HepG2 (cell line): ENCODE measurements around the gene UBL7. TPM values are rescaled to one million over a fixed set of nuclear protein-coding genes. Genes with fewer than 3 reads are reported as not detected.
A peak's percentile ranks its signal among the peaks of the same experiment; 100 is the strongest.

ENCODE experiments used
- DMAP1 ChIP-seq: IDR thresholded peaks from 2 replicates; pipeline ENCODE4 v1.6.1; 2016
- DPF2 ChIP-seq: sonication (generic); formaldehyde crosslinking; IDR thresholded peaks from 2 replicates; pipeline ENCODE4 v1.4.0; 2020; ENCODE audit warnings: mild to moderate bottlenecking, low read depth, missing genetic modification reagents, borderline replicate concordance
- HES4 ChIP-seq: sonication (generic); formaldehyde crosslinking; IDR thresholded peaks from 2 replicates; pipeline ENCODE4 v1.9.0; 2021; ENCODE audit warnings: mild to moderate bottlenecking, missing genetic modification reagents, borderline replicate concordance
- KAT8 ChIP-seq: IDR thresholded peaks from 2 replicates; pipeline ENCODE4 v1.6.1; 2016; ENCODE audit warnings: missing genetic modification reagents, missing compliant biosample characterization
- NAIF1 ChIP-seq: sonication (generic); formaldehyde crosslinking; IDR thresholded peaks from 2 replicates; pipeline ENCODE4 v1.5.0; 2020; ENCODE audit warnings: mild to moderate bottlenecking, missing genetic modification reagents, borderline replicate concordance
- NCOA5 ChIP-seq: sonication (generic); formaldehyde crosslinking; IDR thresholded peaks from 2 replicates; pipeline ENCODE4 v1.4.0; 2020; ENCODE audit warnings: missing genetic modification reagents
- RBFOX2 ChIP-seq: fragments of 200-400 bp; formaldehyde crosslinking; IDR thresholded peaks from 2 replicates; pipeline ENCODE4 v1.6.1; 2017; ENCODE audit warnings: low read depth, mild to moderate bottlenecking, low read length
- SCMH1 ChIP-seq: sonication (generic); formaldehyde crosslinking; IDR thresholded peaks from 2 replicates; pipeline ENCODE4 v1.9.0; 2021; ENCODE audit warnings: missing genetic modification reagents, mild to moderate bottlenecking, borderline replicate concordance
- YY1 ChIP-seq: IDR thresholded peaks from 2 replicates; pipeline ENCODE4 v1.6.1; 2011; ENCODE audit warnings: low read length, low read depth, moderate library complexity, mild to moderate bottlenecking; ENCODE audit not compliant: insufficient read depth, insufficient replicate concordance
- ZC3H13 ChIP-seq: sonication (generic); formaldehyde crosslinking; IDR thresholded peaks from 2 replicates; pipeline ENCODE4 v1.8.1; 2023; ENCODE audit warnings: mild to moderate bottlenecking, missing genetic modification reagents, moderate library complexity
- ZNF451 ChIP-seq: sonication (generic); formaldehyde crosslinking; IDR thresholded peaks from 2 replicates; pipeline ENCODE4 v1.5.0; 2020; ENCODE audit warnings: mild to moderate bottlenecking, missing genetic modification reagents
- ZNF577 ChIP-seq: sonication (generic); formaldehyde crosslinking; IDR thresholded peaks from 2 replicates; pipeline ENCODE4 v1.4.0; 2020; ENCODE audit warnings: mild to moderate bottlenecking, low read depth, missing genetic modification reagents, borderline replicate concordance
- ZNF607 ChIP-seq: sonication (generic); formaldehyde crosslinking; IDR thresholded peaks from 2 replicates; pipeline ENCODE4 v1.5.1; 2020; ENCODE audit warnings: missing genetic modification reagents, mild to moderate bottlenecking, borderline replicate concordance
- ZNF644 ChIP-seq: IDR thresholded peaks from 2 replicates; pipeline ENCODE4 v1.6.1; 2016; ENCODE audit warnings: low read depth
- ZNF768 ChIP-seq: sonication (generic); formaldehyde crosslinking; IDR thresholded peaks from 2 replicates; pipeline ENCODE4 v1.4.0; 2020; ENCODE audit warnings: missing genetic modification reagents
- ZNF816 ChIP-seq: sonication (generic); formaldehyde crosslinking; IDR thresholded peaks from 2 replicates; pipeline ENCODE4 v1.8.0; 2022; ENCODE audit warnings: missing genetic modification reagents, mild to moderate bottlenecking, borderline replicate concordance
- polyA plus RNA-seq, 8 experiments: library from polyadenylated mRNA; depleted of rRNA in 3 of 8; stranded (reverse) in 7 of 8; unstranded in 1 of 8; fragments of >200 nt; fragmentation: Illumina TruSeq in 4 of 8; extraction: Trizol in 4 of 8; gene quantifications; 2 replicates each; pipeline versions ENCODE4 v1.2.1 to v1.2.3, GENCODE V29; 2011 to 2016; ENCODE audit warnings: low read depth in 4 of 8, missing spikeins in 1 of 8, mixed read lengths in 1 of 8; ENCODE audit not compliant: insufficient read depth in 1 of 8
- total RNA-seq, 5 experiments: library from RNA; depleted of rRNA; stranded (reverse); fragments of >200 nt; fragmentation: Illumina TruSeq; extraction: Trizol; gene quantifications; 2 replicates each; pipeline ENCODE4 v1.2.3, GENCODE V29; 2016; ENCODE audit warnings: low read depth in 1 of 5
- TF ChIP-seq, protein P1 (sequence below): sonication (generic); formaldehyde crosslinking; conservative IDR thresholded peaks from 2 replicates; pipeline ENCODE4 v1.5.0; 2020; ENCODE audit warnings: missing genetic modification reagents
- TF ChIP-seq, protein P2 (sequence below): sonication (generic); formaldehyde crosslinking; IDR thresholded peaks from 2 replicates; pipeline ENCODE4 v1.4.0; 2020; ENCODE audit warnings: missing genetic modification reagents, borderline replicate concordance
- TF ChIP-seq, protein P3 (sequence below): sonication (generic); formaldehyde crosslinking; IDR thresholded peaks from 2 replicates; pipeline ENCODE4 v1.5.1; 2020; ENCODE audit warnings: mild to moderate bottlenecking, missing genetic modification reagents, moderate library complexity

Gene UBL7
- total and polyA plus RNA-seq, 2 of the 13 experiments (the other 11 are each of a cell fraction or from before 2014, with no cell fraction given) = 55.0 to 63.5 TPM

DNA sequence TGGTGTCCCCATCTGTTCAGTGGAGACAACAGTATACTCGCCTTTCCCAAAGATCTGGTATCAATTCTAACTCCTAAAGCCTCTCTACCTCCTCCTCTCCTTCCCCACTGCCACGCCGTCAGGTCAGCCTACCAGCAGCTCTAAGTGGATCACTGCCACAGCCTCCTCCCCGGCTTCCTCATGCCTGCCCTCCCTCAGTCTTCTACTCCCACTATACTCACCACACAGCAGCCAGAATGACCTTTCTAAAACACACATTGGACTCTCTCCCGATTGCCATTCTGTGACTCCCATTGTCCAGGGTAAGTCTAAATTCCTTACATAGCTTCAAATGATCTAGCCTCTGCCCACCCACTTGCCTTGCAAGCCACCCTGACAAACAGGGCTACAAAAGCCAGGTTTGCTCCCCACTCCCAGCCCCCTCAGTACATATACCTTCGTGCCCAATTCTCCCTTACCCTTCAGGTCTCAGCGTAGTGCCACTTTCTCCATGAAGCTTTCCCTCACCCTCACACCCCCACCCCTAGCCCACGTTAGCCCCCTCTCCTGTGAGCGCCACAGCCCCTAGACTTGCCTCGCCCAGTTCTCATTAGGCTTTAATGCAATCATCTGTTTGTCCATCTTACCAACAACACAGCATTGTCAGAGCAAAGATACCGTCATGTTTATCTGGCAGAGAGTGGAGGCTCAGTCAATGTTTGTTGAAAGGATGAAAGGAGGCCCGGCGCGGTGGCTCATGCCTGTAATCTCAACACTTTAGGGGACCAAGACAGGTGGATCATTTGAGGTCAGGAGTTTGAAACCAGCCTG lies 17.7 kb downstream of the UBL7 start (continued):
- TF ChIP-seq YY1 = peak; percentile 21
- TF ChIP-seq SCMH1 (CRISPR knock-in tag) = no peak
- TF ChIP-seq HES4 (CRISPR knock-in tag) = no peak
- TF ChIP-seq NAIF1 = no peak
- peak; percentile 56; the same call in 1 of the 2 replicates for TF ChIP-seq KAT8
- TF ChIP-seq, protein P1, sequence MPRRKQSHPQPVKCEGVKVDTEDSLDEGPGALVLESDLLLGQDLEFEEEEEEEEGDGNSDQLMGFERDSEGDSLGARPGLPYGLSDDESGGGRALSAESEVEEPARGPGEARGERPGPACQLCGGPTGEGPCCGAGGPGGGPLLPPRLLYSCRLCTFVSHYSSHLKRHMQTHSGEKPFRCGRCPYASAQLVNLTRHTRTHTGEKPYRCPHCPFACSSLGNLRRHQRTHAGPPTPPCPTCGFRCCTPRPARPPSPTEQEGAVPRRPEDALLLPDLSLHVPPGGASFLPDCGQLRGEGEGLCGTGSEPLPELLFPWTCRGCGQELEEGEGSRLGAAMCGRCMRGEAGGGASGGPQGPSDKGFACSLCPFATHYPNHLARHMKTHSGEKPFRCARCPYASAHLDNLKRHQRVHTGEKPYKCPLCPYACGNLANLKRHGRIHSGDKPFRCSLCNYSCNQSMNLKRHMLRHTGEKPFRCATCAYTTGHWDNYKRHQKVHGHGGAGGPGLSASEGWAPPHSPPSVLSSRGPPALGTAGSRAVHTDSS = no peak
- no peak; the same call in 1 of the 2 replicates for TF ChIP-seq ZNF607 (CRISPR knock-in tag)
- peak; percentile 72 for TF ChIP-seq DMAP1
- TF ChIP-seq, protein P2, sequence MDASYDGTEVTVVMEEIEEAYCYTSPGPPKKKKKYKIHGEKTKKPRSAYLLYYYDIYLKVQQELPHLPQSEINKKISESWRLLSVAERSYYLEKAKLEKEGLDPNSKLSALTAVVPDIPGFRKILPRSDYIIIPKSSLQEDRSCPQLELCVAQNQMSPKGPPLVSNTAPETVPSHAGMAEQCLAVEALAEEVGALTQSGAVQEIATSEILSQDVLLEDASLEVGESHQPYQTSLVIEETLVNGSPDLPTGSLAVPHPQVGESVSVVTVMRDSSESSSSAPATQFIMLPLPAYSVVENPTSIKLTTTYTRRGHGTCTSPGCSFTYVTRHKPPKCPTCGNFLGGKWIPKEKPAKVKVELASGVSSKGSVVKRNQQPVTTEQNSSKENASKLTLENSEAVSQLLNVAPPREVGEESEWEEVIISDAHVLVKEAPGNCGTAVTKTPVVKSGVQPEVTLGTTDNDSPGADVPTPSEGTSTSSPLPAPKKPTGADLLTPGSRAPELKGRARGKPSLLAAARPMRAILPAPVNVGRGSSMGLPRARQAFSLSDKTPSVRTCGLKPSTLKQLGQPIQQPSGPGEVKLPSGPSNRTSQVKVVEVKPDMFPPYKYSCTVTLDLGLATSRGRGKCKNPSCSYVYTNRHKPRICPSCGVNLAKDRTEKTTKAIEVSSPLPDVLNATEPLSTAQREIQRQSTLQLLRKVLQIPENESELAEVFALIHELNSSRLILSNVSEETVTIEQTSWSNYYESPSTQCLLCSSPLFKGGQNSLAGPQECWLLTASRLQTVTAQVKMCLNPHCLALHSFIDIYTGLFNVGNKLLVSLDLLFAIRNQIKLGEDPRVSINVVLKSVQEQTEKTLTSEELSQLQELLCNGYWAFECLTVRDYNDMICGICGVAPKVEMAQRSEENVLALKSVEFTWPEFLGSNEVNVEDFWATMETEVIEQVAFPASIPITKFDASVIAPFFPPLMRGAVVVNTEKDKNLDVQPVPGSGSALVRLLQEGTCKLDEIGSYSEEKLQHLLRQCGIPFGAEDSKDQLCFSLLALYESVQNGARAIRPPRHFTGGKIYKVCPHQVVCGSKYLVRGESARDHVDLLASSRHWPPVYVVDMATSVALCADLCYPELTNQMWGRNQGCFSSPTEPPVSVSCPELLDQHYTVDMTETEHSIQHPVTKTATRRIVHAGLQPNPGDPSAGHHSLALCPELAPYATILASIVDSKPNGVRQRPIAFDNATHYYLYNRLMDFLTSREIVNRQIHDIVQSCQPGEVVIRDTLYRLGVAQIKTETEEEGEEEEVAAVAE = peak; percentile 43; the same call in 1 of the 2 replicates
- TF ChIP-seq, protein P3, sequence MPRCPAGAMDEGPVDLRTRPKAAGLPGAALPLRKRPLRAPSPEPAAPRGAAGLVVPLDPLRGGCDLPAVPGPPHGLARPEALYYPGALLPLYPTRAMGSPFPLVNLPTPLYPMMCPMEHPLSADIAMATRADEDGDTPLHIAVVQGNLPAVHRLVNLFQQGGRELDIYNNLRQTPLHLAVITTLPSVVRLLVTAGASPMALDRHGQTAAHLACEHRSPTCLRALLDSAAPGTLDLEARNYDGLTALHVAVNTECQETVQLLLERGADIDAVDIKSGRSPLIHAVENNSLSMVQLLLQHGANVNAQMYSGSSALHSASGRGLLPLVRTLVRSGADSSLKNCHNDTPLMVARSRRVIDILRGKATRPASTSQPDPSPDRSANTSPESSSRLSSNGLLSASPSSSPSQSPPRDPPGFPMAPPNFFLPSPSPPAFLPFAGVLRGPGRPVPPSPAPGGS (CRISPR knock-in tag) = no peak
- no peak for TF ChIP-seq ZNF816 (CRISPR knock-in tag)
- no peak for TF ChIP-seq ZNF768 (CRISPR knock-in tag)
- no peak for TF ChIP-seq ZNF577 (CRISPR knock-in tag)
- TF ChIP-seq ZC3H13 = peak; percentile 61; the same call in 1 of the 2 replicates
- no peak for TF ChIP-seq RBFOX2
- TF ChIP-seq NCOA5 (CRISPR knock-in tag) = no peak
- TF ChIP-seq DPF2 = peak; percentile 92
- TF ChIP-seq ZNF644 (CRISPR knock-in tag) = peak; percentile 62
- TF ChIP-seq ZNF451 (CRISPR knock-in tag) = no peak
